Activated CD8-positive, alpha-beta T cell treated with anti-CD3 and anti-CD28 coated beads for 36 hours (primary cell): ENCODE measurements around the gene PLA2G4E. TPM values are rescaled to one million over a fixed set of nuclear protein-coding genes. Genes with fewer than 3 reads are reported as not detected.

Experiments used
- ATAC-seq: fragments of 200-7000 bp; cut with Tn5 transposase; one replicate; pipeline ENCODE4 v1.10.0; 2021; ENCODE audit warnings: mild to moderate bottlenecking, moderate library complexity
- CTCF ChIA-PET: fragments of 350-600 bp; sonication (Branson Sonifier 250); formaldehyde crosslinking; loops from one replicate; lab custom pipeline; 2021; ENCODE audit warnings: antibody characterized with exemption; lab: Charles Lee
- POLR2A ChIA-PET: fragments of 350-600 bp; sonication (Branson Sonifier 250); formaldehyde crosslinking; loops from one replicate; lab custom pipeline; 2021; ENCODE audit warnings: antibody characterized with exemption; lab: Charles Lee
- DNase-seq: peaks from one replicate; pipeline ENCODE4 v3.0.0-alpha.2; 2020
- H3K27ac Mint-ChIP-seq: one replicate; pipeline ENCODE4 v1.8.0; 2021; ENCODE audit warnings: mild to moderate bottlenecking, mixed read lengths
- H3K27me3 Mint-ChIP-seq: one replicate; pipeline ENCODE4 v1.8.0; 2021; ENCODE audit warnings: mixed read lengths
- H3K36me3 Mint-ChIP-seq: one replicate; pipeline ENCODE4 v1.8.0; 2021; ENCODE audit warnings: low read depth, mixed read lengths
- H3K4me1 Mint-ChIP-seq: one replicate; pipeline ENCODE4 v1.8.0; 2021; ENCODE audit warnings: low read depth, mixed read lengths
- H3K4me3 Mint-ChIP-seq: one replicate; pipeline ENCODE4 v1.8.0; 2021; ENCODE audit warnings: mild to moderate bottlenecking, moderate library complexity, mixed read lengths
- H3K9me3 Mint-ChIP-seq: one replicate; pipeline ENCODE4 v1.8.0; 2021; ENCODE audit warnings: mixed read lengths
- CTCF ChIP-seq: fragments of 200-600 bp; IDR thresholded peaks from one replicate; pipeline ENCODE4 v1.8.0; 2022; ENCODE audit warnings: antibody characterized with exemption, mild to moderate bottlenecking
- intact Hi-C: fragments of 100-400 bp; cut with micrococcal nuclease; formaldehyde crosslinking; loops from one replicate; pipeline ENCODE4 v1.10.0; 2022
- total RNA-seq, 2 experiments: library from RNA; stranded (reverse); gene quantifications; one replicate each; pipeline ENCODE4 v1.2.3, GENCODE V29; 2021

Gene PLA2G4E
- total RNA-seq, 2 experiments from 2014 or later, result not detected

DNA sequence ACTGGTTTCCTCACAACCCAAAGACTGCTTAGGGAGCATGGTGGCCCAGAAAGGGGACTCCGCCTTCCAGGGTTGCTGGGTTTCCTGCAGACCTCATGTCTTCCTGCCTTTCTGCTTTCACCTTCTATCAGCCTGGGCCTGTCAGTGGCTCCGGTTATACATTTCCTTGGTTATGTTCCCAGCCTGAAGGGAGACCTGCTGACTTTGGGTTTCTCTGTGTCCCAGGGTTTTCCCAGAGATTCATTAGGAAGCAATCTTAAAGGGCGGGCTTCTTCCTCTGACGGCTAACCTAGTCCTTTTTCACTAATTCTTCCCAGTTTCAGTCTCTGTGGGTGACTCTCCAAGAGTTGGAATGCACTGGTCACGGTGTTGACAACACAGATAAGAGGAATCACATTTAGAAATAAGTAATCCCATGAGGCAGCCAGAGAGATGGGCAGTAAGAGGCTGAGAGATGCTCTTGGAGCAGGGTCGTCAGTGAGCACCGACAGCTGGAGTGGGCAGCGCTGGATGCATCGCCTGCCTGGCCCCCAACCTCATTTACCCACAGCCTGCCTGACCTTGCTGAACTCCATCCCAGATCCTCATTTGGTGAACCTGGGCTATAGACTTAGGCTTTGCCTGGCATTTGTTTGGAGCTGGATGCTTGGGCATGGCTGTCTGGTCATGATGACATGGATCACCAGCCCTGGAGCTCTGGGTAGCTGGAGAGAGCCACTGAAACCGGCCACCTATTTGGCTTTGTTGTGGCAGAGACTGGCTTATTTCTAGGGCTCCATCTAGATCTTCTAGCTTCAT, 38.5 kb downstream of the PLA2G4E start:
- ChIA-PET POLR2A (interaction anchor here (0.5 kb wide), 1 partner anchor 131 kb away, joined by 3 read pairs; no protein-coding TSS in a partner anchor), CTCF (interaction anchor here (0.6 to 1.1 kb wide), 2 partner anchors 8 to 102 kb away, joined by 3 read pairs; no protein-coding TSS in a partner anchor)
- no peaks in the 10 kb centered on the region for H3K4me1 Mint-ChIP-seq
- no peak overlapping the region for H3K4me3 Mint-ChIP-seq
- no peaks in the 10 kb centered on the region for H3K9me3 Mint-ChIP-seq
- H3K27ac Mint-ChIP-seq, result no peak overlapping the region
- no peak for TF ChIP-seq CTCF
- intact Hi-C loops, result no loop called here
- H3K27me3 Mint-ChIP-seq, result no peaks in the 10 kb centered on the region
- no peaks in the 10 kb centered on the region for H3K36me3 Mint-ChIP-seq
- no peak for ATAC-seq
- no peak for DNase-seq

DNA sequence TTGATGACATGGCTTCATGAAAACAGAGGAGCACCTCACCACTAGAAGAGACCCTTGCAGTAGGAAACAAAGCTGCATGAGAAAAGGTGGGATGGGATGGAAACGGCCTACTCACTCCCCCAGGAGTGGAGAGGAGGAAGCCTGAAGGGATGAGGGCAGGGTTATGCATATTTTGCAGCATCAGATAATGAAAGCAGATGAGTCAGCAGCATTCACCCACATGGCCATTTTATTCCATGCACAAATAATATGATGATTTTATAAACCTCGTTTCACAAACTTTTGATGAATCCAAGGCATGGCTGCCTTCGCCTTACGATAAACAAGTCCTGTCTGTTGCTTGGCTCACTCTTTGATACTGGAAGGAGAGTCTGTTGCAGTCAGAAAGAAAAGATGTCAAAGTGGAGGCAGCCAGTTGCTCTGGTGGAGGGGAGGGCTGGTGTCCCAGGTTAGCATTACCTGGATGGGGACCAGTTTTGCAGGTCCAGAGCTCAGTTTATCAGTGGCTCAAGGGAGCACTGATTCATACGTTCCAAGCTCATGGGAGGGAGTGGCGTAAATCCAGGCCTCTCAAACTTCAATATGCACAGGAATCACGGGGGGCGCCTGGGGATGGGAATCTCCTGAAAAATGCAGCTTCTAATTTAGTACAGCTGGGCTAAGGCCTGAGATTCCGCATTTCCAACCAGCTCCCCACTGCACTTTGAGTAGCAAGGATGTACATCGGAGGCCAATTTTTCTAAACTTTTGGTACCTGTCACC, 39.3 kb downstream of the PLA2G4E start:
- ATAC-seq (no peak), DNase-seq (no peak)
- Mint-ChIP-seq H3K4me3 (no peak overlapping the region), H3K36me3 (no peaks in the 10 kb centered on the region), H3K27ac (no peak overlapping the region), H3K4me1 (no peaks in the 10 kb centered on the region), H3K27me3 (no peaks in the 10 kb centered on the region), H3K9me3 (no peaks in the 10 kb centered on the region)
- intact Hi-C loops, result no loop called here
- CTCF ChIA-PET, result interaction anchor here (1.1 to 2.6 kb wide), 3 partner anchors 7 to 103 kb away, joined by 3 to 11 read pairs (median 3); no protein-coding TSS in a partner anchor
- POLR2A ChIA-PET, result no interaction called here
- no peak for TF ChIP-seq CTCF

GRCh38 chr15:41980654-41981323, 40.1 kb downstream of the PLA2G4E start:
- Mint-ChIP-seq H3K4me3 (no peak overlapping the region), H3K9me3 (no peaks in the 10 kb centered on the region), H3K4me1 (no peaks in the 10 kb centered on the region), H3K36me3 (no peaks in the 10 kb centered on the region), H3K27me3 (peaks cover under 1% of the 10 kb centered on the region), H3K27ac (no peak overlapping the region)
- no peak for DNase-seq
- intact Hi-C loops, result no loop called here
- ATAC-seq, result no peak
- POLR2A ChIA-PET, result interaction anchor here (1.2 kb wide), 1 partner anchor 8 kb away, joined by 3 read pairs; the partner anchor contains the start of gene EHD4
- CTCF ChIA-PET, result interaction anchor here (1.1 to 2.6 kb wide), 2 partner anchors 9 to 104 kb away, joined by 3 to 11 read pairs; no protein-coding TSS in a partner anchor
- no peak for TF ChIP-seq CTCF

DNA sequence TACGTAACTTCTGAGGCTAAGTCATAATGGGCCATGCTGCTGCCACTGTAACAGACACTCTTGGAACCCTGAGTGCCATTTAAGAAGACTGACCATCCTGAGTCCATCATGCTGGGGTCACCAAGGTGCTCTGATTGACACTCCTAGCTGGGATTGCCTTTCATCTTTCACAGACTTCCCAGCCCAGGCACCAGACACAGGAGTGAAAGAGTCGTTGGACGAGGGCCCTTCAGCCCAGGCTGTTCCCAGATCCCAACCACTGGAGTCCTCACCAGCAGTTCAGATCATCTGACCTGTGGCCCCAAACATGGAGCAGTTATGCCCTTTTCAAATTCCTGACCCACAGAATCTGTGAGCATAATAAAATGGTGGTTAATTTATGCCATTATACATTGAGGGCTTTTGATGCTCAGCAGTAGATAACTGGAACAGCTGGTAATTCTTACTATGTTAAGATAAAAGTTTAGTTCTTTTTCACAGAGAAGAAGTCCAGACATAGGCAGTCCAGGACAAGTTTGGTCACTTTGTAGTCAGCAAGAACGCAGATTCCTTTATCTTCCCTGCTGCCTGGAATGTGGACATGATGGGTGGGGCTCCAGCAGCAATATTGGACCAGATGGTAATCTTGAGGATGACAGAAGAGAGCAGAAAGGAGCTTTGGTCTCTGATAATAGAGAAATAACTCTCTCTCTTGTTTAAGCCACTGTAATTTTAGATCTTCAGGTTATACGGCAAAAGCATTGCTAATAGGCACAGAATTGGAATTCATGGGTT, 41.2 kb downstream of the PLA2G4E start:
- ChIA-PET CTCF (interaction anchor here (0.9 to 2.6 kb wide), 2 partner anchors 10 to 77 kb away, joined by 3 to 11 read pairs; no protein-coding TSS in a partner anchor), POLR2A (interaction anchor here (1.2 kb wide), 1 partner anchor 7 kb away, joined by 3 read pairs; the partner anchor contains the start of gene EHD4)
- no peak for DNase-seq
- H3K4me3 Mint-ChIP-seq, result no peak overlapping the region
- no peaks in the 10 kb centered on the region for H3K36me3 Mint-ChIP-seq
- H3K4me1 Mint-ChIP-seq, result no peaks in the 10 kb centered on the region
- H3K27me3 Mint-ChIP-seq, result peaks cover 6% of the 10 kb centered on the region
- H3K27ac Mint-ChIP-seq, result no peak overlapping the region
- no peak for TF ChIP-seq CTCF
- ATAC-seq, result no peak
- no peaks in the 10 kb centered on the region for H3K9me3 Mint-ChIP-seq
- intact Hi-C loops, result no loop called here
